Panc1 (cell line): ENCODE results near the gene ABCG2. TPM values are rescaled to one million over a fixed set of nuclear protein-coding genes. Genes with fewer than 3 reads are reported as not detected.

Source experiments
- ATAC-seq: fragments of 200-7000 bp; cut with Tn5 transposase; 2 replicates; pipeline ENCODE4 v1.9.1; 2020; ENCODE audit warnings: mild to moderate bottlenecking, moderate library complexity
- BruUV-seq: library from RNA; stranded (reverse); fragments of 400-500 nt; replicated peaks from 2 replicates; lab custom pipeline; 2021; lab: Mats Ljungman, UMichigan
- CTCF ChIA-PET: fragments of 300-600 bp; sonication (Branson Sonifier 250); formaldehyde crosslinking; loops from one replicate; lab custom pipeline; 2022; ENCODE audit warnings: antibody characterized with exemption; lab: Charles Lee
- POLR2A ChIA-PET: fragments of 300-600 bp; sonication (Branson Sonifier 250); formaldehyde crosslinking; loops from one replicate; lab custom pipeline; 2022; ENCODE audit warnings: antibody characterized with exemption; lab: Charles Lee
- DNase-seq: peaks from one replicate; pipeline ENCODE4 v3.0.0-alpha.2; 2010; ENCODE audit warnings: low read depth, low spot score
- H3K27ac ChIP-seq: 2 replicates; pipeline ENCODE4 v1.5.1; 2011; ENCODE audit warnings: mild to moderate bottlenecking, low read length, inconsistent platforms
- H3K27me3 ChIP-seq: fragments of 200-500 bp; sonication (Bioruptor generic); 2 replicates; pipeline ENCODE4 v1.6.0; 2014; ENCODE audit warnings: low read length, inconsistent platforms; ENCODE audit not compliant: control insufficient read depth, insufficient read depth
- H3K36me3 ChIP-seq: fragments of 200-500 bp; sonication (Bioruptor generic); 2 replicates; pipeline ENCODE4 v1.5.1; 2014; ENCODE audit warnings: inconsistent platforms, mild to moderate bottlenecking, low read length, moderate library complexity; ENCODE audit not compliant: control insufficient read depth, insufficient read depth
- H3K4me1 ChIP-seq: 2 replicates; pipeline ENCODE4 v1.5.1; 2011; ENCODE audit warnings: inconsistent platforms, mild to moderate bottlenecking, low read length, moderate library complexity; ENCODE audit not compliant: control insufficient read depth, insufficient read depth
- H3K4me3 ChIP-seq, 2 experiments: 2 replicates each; pipeline ENCODE4 v1.5.1; 2011 to 2012; ENCODE audit warnings: low read depth in 2 of 2, low read length in 2 of 2, mild to moderate bottlenecking in 2 of 2, inconsistent platforms in 1 of 2, moderate library complexity in 1 of 2
- H3K9me3 ChIP-seq: fragments of 200-500 bp; sonication (Bioruptor generic); 2 replicates; pipeline ENCODE4 v1.5.1; 2014; ENCODE audit warnings: low read depth, mild to moderate bottlenecking, inconsistent platforms, low read length, moderate library complexity; ENCODE audit not compliant: control insufficient read depth, insufficient read depth
- POLR2AphosphoS5 ChIP-seq: IDR thresholded peaks from 2 replicates; pipeline ENCODE4 v1.6.1; 2012; ENCODE audit warnings: mild to moderate bottlenecking, low read depth, low read length, moderate library complexity
- SIN3A ChIP-seq: IDR thresholded peaks from 2 replicates; pipeline ENCODE4 v1.6.1; 2012; ENCODE audit warnings: low read depth, mild to moderate bottlenecking, low read length, moderate library complexity, borderline replicate concordance; ENCODE audit not compliant: insufficient read depth
- TCF7L2 ChIP-seq: IDR thresholded peaks from 2 replicates; pipeline ENCODE4 v1.6.1; 2011; ENCODE audit warnings: mild to moderate bottlenecking, low read depth, low read length, inconsistent platforms
- in situ Hi-C: cut with HindIII; loops from 2 replicates; pipeline ENCODE4 v1.10.0; 2016; ENCODE audit warnings: low sequenced_read_pairs, low pct_unique_long_range_greater_than_20kb
- intact Hi-C: fragments of 100-400 bp; cut with micrococcal nuclease; formaldehyde crosslinking; loops from one replicate; pipeline ENCODE4 v1.10.0; 2022; ENCODE audit not compliant: unreplicated experiment
- total RNA-seq: library from RNA; stranded (reverse); gene quantifications from one replicate; pipeline ENCODE4 v1.2.1, GENCODE V29; 2021; ENCODE audit not compliant: unreplicated experiment
- TF ChIP-seq, protein P1 (sequence below): fragments of 450-650 bp; IDR thresholded peaks from 2 replicates; pipeline ENCODE4 v1.5.1; 2017; ENCODE audit warnings: mild to moderate bottlenecking
- TF ChIP-seq, protein P2 (sequence below), 2 experiments: IDR thresholded peaks; 2 replicates each; pipeline ENCODE4 v1.6.1; 2011 to 2012; ENCODE audit warnings: low read depth in 2 of 2, control low read depth in 1 of 2, low read length in 1 of 2, mild to moderate bottlenecking in 1 of 2, moderate library complexity in 1 of 2; ENCODE audit not compliant: insufficient read depth in 1 of 2

Gene ABCG2
- total RNA-seq, 1 experiment from 2014 or later = 63.3 TPM

- intact Hi-C loops = no loop called here
- no TSS peak for BruUV-seq
- no peaks in the 10 kb centered on the region for H3K4me1 ChIP-seq
- CTCF ChIA-PET = no interaction called here
- POLR2A ChIA-PET = no interaction called here
- H3K36me3 ChIP-seq = no peaks in the 10 kb centered on the region
- ATAC-seq (no peak), DNase-seq (no peak)
- no peaks in the 10 kb centered on the region for H3K27me3 ChIP-seq
- no peak overlapping the region for H3K27ac ChIP-seq
- no peak overlapping the region for H3K4me3 ChIP-seq
- H3K9me3 ChIP-seq = no peaks in the 10 kb centered on the region
- in situ Hi-C loops = no loop called here
- TF ChIP-seq POLR2AphosphoS5 (no peak), TCF7L2 (no peak), SIN3A (no peak)
- TF ChIP-seq, protein P1, sequence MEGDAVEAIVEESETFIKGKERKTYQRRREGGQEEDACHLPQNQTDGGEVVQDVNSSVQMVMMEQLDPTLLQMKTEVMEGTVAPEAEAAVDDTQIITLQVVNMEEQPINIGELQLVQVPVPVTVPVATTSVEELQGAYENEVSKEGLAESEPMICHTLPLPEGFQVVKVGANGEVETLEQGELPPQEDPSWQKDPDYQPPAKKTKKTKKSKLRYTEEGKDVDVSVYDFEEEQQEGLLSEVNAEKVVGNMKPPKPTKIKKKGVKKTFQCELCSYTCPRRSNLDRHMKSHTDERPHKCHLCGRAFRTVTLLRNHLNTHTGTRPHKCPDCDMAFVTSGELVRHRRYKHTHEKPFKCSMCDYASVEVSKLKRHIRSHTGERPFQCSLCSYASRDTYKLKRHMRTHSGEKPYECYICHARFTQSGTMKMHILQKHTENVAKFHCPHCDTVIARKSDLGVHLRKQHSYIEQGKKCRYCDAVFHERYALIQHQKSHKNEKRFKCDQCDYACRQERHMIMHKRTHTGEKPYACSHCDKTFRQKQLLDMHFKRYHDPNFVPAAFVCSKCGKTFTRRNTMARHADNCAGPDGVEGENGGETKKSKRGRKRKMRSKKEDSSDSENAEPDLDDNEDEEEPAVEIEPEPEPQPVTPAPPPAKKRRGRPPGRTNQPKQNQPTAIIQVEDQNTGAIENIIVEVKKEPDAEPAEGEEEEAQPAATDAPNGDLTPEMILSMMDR = no peak
- TF ChIP-seq, protein P2, sequence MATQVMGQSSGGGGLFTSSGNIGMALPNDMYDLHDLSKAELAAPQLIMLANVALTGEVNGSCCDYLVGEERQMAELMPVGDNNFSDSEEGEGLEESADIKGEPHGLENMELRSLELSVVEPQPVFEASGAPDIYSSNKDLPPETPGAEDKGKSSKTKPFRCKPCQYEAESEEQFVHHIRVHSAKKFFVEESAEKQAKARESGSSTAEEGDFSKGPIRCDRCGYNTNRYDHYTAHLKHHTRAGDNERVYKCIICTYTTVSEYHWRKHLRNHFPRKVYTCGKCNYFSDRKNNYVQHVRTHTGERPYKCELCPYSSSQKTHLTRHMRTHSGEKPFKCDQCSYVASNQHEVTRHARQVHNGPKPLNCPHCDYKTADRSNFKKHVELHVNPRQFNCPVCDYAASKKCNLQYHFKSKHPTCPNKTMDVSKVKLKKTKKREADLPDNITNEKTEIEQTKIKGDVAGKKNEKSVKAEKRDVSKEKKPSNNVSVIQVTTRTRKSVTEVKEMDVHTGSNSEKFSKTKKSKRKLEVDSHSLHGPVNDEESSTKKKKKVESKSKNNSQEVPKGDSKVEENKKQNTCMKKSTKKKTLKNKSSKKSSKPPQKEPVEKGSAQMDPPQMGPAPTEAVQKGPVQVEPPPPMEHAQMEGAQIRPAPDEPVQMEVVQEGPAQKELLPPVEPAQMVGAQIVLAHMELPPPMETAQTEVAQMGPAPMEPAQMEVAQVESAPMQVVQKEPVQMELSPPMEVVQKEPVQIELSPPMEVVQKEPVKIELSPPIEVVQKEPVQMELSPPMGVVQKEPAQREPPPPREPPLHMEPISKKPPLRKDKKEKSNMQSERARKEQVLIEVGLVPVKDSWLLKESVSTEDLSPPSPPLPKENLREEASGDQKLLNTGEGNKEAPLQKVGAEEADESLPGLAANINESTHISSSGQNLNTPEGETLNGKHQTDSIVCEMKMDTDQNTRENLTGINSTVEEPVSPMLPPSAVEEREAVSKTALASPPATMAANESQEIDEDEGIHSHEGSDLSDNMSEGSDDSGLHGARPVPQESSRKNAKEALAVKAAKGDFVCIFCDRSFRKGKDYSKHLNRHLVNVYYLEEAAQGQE (IDR thresholded peaks at IDR 0.05; ENCODE audit: insufficient read depth in 1 of 2, low read depth in 2 of 2, low read length in 1 of 2) = no peak
Measured at GRCh38 chr4:88134536-88135355, 23.7 kb downstream of the ABCG2 start.

DNA sequence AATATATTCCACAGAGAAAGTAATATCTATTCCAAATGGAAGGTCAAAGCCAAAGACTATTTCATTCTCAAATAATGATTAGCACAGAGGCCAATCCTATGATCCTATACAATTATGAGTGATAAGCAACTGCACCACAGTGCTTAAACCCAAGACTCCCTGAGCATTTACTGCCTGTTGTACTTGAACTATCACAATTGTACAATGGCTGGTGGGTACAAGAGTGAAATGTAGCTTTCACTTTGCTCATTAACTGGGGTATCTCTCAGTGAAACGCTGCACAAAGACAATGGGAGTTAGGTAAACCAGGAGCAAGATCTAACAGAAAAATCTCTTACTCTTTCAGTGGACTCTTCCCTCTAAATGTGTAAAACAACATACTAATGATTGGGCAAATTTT, 24.3 kb downstream of the ABCG2 start:
- Histone ChIP-seq H3K9me3 (no peaks in the 10 kb centered on the region), H3K36me3 (no peaks in the 10 kb centered on the region), H3K4me1 (no peaks in the 10 kb centered on the region), H3K27me3 (no peaks in the 10 kb centered on the region), H3K4me3 (no peak overlapping the region), H3K27ac (no peak overlapping the region)
- intact Hi-C loops (no loop called here), in situ Hi-C loops (no loop called here)
- DNase-seq (no peak), ATAC-seq (no peak)
- ChIA-PET CTCF (no interaction called here), POLR2A (no interaction called here)
- TF ChIP-seq, protein P1 = no peak
- TF ChIP-seq, protein P2 (IDR thresholded peaks at IDR 0.05; ENCODE audit: insufficient read depth in 1 of 2, low read depth in 2 of 2, low read length in 1 of 2) = no peak
- no peak for TF ChIP-seq POLR2AphosphoS5
- no peak for TF ChIP-seq SIN3A
- TF ChIP-seq TCF7L2 = no peak
- BruUV-seq = no TSS peak
